Psoas muscle (tissue), 8 donors: Measurements from ENCODE around the gene TCL1A. TPM values are rescaled to one million over a fixed set of nuclear protein-coding genes. Genes with fewer than 3 reads are reported as not detected.
"Not testable (repeated sequence)": the region's sequence is repeated elsewhere in the genome, so short reads cannot be mapped to it uniquely, and the experiment has no call there.

Experiments used
- ATAC-seq, 4 donors: fragments of 200-7000 bp; cut with Tn5 transposase; one replicate each; pipeline ENCODE4 v1.9.1; 2020; ENCODE audit warnings: moderate library complexity in 3 of 4, mild to moderate bottlenecking in 2 of 4
- DNase-seq, 2 donors: peaks; one replicate each; pipeline ENCODE4 v3.0.0-alpha.2; 2020
- H3K27ac ChIP-seq: fragments of 200-600 bp; one replicate; pipeline ENCODE4 v1.8.0; 2022
- H3K27me3 ChIP-seq, 3 donors: fragments of 200-600 bp in 1 of 3; one replicate each; pipeline versions ENCODE4 v1.6.1 to v1.8.0; 2013 to 2022; ENCODE audit warnings: low read length in 2 of 3, mild to moderate bottlenecking in 2 of 3, moderate library complexity in 1 of 3; ENCODE audit not compliant: insufficient read depth in 3 of 3
- H3K36me3 ChIP-seq, 2 donors: fragments of 200-600 bp in 1 of 2; one replicate each; pipeline versions ENCODE4 v1.6.1 to v1.8.0; 2013 to 2022; ENCODE audit warnings: low read depth in 1 of 2, mild to moderate bottlenecking in 1 of 2, moderate library complexity in 1 of 2; ENCODE audit not compliant: insufficient read depth in 1 of 2
- H3K4me1 ChIP-seq: fragments of 200-600 bp; one replicate; pipeline ENCODE4 v1.8.0; 2022
- H3K4me3 ChIP-seq: fragments of 200-600 bp; one replicate; pipeline ENCODE4 v1.8.0; 2022; ENCODE audit warnings: mild to moderate bottlenecking
- H3K9me3 ChIP-seq: fragments of 200-600 bp; one replicate; pipeline ENCODE4 v1.8.0; 2022
- CTCF ChIP-seq: fragments of 200-600 bp; IDR thresholded peaks from one replicate; pipeline ENCODE4 v1.8.0; 2022; ENCODE audit warnings: antibody characterized with exemption
- WGBS, 3 donors: extraction: QIAGEN DNeasy Blood & Tissue Kit; methylation state at CpG; one replicate each; pipeline versions ENCODE4 v1.1.6 to v1.1.7; 2013; 5-methylcytosine and 5-hydroxymethylcytosine counted together
- intact Hi-C, 2 donors: fragments of 100-400 bp; cut with DNase I; formaldehyde crosslinking; loops; one replicate each; pipeline versions ENCODE4 v1.11.0 to v1.14.2; 2022
- polyA plus RNA-seq, 3 donors: library from polyadenylated mRNA; stranded (reverse); fragments of 200-250 nt; gene quantifications; one replicate each; pipeline ENCODE4 v1.2.3, GENCODE V29; 2013
- total RNA-seq, 4 donors: library from RNA; stranded (reverse); fragmentation: NEBNext Ultra II Directional in 2 of 4; extraction: Animal tissue kit (Norgen Biotek cat#: 25700) in 2 of 4; gene quantifications; one replicate each; pipeline versions ENCODE4 v1.2.1 to v1.2.4, GENCODE V29; 2021 to 2023
- donor health status: healthy with polysubstance abuse.
- donor health status: DM: no; HTN: no; CAD: no; lungs with moderate emphysema.
- donor health status: Bipolar disorder and iron deficiency.
- donor health status: healthy.
- donor health status: DM: yes; HTN: yes; CAD: no.
- donor health status: DM: no; HTN: no; CAD: no.
- donor health status: DM: no; HTN: no; CAD: no.
- donor health status: DM: yes; HTN: yes; CAD: no.

TCL1A gene
- total and polyA plus RNA-seq, 7 donors = 0.05 to 0.48 (median 0.17) TPM; not detected in 4

DNA sequence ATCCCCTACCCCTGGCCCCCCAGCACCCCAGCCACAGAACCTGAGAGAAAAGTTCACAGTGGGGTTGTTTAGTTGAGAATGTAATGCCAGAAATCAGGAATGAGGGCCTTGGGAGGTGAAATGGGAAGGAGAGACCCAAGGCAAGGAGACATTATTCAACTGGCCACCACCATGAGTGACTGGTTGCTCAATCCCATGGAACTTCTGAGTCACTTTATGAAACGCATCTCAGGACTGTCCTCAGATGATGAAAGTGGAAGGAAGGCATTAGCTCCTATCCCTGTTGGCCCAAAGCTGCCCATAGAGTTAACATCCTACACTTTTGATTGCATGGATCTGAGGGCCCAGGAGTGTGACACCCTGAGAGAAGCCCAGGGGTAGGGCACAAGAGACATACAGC lies 25.4 kb upstream of the TCL1A start:
- no peak for TF ChIP-seq CTCF
- Histone ChIP-seq H3K4me1 (no peaks in the 10 kb centered on the region), H3K9me3 (no peaks in the 10 kb centered on the region), H3K27me3 (no peaks in the 10 kb centered on the region), H3K4me3 (no peak overlapping the region), H3K36me3 (no peaks in the 10 kb centered on the region), H3K27ac (no peak overlapping the region)
- ATAC-seq (no peak), DNase-seq (no peak)
- 69 to 84% (median 72%) methylated on average over 1 of the region's 1 CpG for WGBS, 3 donors
- intact Hi-C loops = no loop called here

DNA sequence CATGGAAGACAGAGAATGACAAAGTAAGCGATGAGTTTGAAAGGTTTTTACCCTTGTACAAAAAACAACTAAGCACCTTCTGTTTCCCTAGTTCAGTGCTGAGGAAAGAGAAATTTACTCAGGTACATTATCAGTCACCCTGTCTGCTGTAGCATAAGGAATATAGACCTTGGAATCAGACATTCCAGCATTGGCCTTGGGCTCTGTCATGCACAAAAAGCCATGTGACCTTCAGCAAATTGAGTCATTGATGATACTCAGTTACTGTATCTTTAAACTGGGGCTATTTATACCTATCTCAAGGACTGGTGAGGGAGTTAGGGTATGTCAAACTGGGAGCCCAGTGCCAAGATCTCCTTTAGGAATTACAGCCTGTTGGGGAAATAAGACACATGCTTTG lies 19.3 kb upstream of the TCL1A start:
- TF ChIP-seq CTCF = no peak

DNA sequence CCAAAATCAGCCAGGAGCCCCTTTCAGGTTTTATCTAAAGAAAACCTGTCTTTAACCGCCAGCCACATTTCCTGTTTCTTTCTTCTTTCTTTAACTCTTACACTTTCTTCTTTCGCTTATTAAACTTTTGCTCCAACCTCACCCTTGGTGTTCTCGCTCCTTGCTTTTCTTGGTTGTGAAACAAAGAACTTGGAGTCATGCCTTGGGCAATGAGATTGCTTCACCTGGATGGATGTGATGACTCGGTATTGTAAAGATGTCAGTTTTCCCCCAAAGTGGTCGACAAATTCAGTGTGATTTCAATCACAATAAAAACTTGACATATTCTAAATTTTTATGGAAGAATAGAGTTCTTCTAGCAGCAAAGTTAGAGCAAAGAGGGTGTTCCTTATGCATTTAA lies 16.2 kb upstream of the TCL1A start:
- no peak for TF ChIP-seq CTCF
- WGBS, 3 donors = 86 to 91% (median 88%) methylated on average over 5 of the region's 5 CpGs
- peaks cover 0 to 11% (median 4%) of the 10 kb centered on the region in 3 donors for H3K27me3 ChIP-seq
- no peak for ATAC-seq
- intact Hi-C loops = no loop called here
- no peak for DNase-seq
- no peaks in the 10 kb centered on the region for H3K36me3 ChIP-seq
- H3K9me3 ChIP-seq = no peaks in the 10 kb centered on the region
- H3K4me1 ChIP-seq = no peaks in the 10 kb centered on the region
- H3K27ac ChIP-seq = no peak overlapping the region
- no peak overlapping the region for H3K4me3 ChIP-seq

More for the DNA sequence above, 19.3 kb upstream of the TCL1A start:
- 81 to 100% (median 85%) methylated on average over 1 of the region's 1 CpG for WGBS, 3 donors
- ATAC-seq = no peak
- Histone ChIP-seq H3K27ac (no peak overlapping the region), H3K27me3 (no peaks in the 10 kb centered on the region), H3K4me1 (no peaks in the 10 kb centered on the region), H3K4me3 (no peak overlapping the region), H3K36me3 (no peaks in the 10 kb centered on the region), H3K9me3 (no peaks in the 10 kb centered on the region)
- intact Hi-C loops = no loop called here
- DNase-seq = no peak

GRCh38 chr14:95729402-95730028 lies 15.6 kb upstream of the TCL1A start:
- H3K4me3 ChIP-seq, intact Hi-C loops, H3K9me3 ChIP-seq, H3K4me1 ChIP-seq, H3K27ac ChIP-seq, DNase-seq, ATAC-seq, H3K36me3 ChIP-seq: not testable (repeated sequence)
- 63 to 76% (median 72%) methylated on average over 8 of the region's 8 CpGs for WGBS, 3 donors
- peaks cover 0 to 11% (median 4%) of the 10 kb centered on the region in 3 donors for H3K27me3 ChIP-seq

- no peak for TF ChIP-seq CTCF
- DNase-seq = no peak
- H3K4me3 ChIP-seq = no peak overlapping the region
- H3K4me1 ChIP-seq = no peaks in the 10 kb centered on the region
- peaks cover 0 to 11% (median 4%) of the 10 kb centered on the region in 3 donors for H3K27me3 ChIP-seq
- H3K9me3 ChIP-seq = no peaks in the 10 kb centered on the region
- H3K27ac ChIP-seq = no peak overlapping the region
- intact Hi-C loops = no loop called here
- H3K36me3 ChIP-seq = no peaks in the 10 kb centered on the region
- ATAC-seq = no peak
- 69 to 83% (median 78%) methylated on average over 6 of the region's 6 CpGs for WGBS, 3 donors
These were observed 13.3 kb upstream of the TCL1A start for GRCh38 chr14:95727056-95727700.
